T-helper 22 cell (primary cell): ENCODE data around the gene RFC5.
"Not testable (repeated sequence)": the region's sequence is repeated elsewhere in the genome, so short reads cannot be mapped to it uniquely, and the experiment has no call there.

Experiments used
- DNase-seq: peaks from one replicate; pipeline ENCODE4 v3.0.0-alpha.2; 2020; ENCODE audit warnings: low read depth

The RFC5 gene, protein sequence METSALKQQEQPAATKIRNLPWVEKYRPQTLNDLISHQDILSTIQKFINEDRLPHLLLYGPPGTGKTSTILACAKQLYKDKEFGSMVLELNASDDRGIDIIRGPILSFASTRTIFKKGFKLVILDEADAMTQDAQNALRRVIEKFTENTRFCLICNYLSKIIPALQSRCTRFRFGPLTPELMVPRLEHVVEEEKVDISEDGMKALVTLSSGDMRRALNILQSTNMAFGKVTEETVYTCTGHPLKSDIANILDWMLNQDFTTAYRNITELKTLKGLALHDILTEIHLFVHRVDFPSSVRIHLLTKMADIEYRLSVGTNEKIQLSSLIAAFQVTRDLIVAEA

DNA sequence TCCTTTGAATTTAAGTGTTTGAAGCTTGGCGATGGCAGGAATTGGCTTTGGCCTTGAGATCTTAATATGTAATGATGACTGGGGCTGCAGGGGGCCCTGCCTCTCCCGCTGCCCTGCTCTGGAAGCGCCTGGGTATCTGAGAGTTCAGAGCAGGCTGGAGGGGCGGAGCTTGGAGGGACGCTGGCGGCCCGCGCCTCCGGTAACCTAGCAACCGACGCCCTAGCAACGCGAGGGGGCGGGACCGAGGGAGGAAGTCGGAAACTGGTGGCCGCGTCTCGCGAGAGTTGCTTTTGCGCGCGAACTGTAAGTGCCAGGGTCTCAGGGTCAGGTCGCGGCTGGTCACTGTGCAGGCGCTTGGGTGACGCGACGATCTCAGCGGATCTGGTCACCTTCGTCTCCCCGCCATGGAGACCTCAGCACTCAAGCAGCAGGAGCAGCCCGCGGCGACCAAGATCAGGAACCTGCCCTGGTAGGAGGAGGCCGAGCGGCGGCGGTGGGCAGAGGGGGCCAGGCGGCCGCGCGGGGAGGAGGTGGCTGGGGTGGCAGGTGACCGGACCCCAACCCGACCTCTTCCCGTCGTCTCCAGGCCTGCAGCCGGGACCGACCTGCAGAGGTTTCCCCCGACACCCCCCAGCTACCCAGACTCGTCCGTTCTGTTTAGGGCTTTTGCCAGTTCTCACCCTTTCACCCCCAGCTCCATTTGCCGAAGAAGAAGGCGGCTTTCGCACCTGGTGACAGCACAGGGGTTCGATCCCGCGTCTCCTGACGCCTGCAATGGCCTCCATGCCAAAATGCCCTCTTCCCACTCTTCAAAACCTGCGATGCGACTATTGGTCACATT lies at the start of gene RFC5:
Gene RFC5 (plus strand): TSS at position 280 of the 841 bp plus-strand sequence. CDS start 125 bp downstream, at position 405.
- peak; percentile 94 for DNase-seq

DNA sequence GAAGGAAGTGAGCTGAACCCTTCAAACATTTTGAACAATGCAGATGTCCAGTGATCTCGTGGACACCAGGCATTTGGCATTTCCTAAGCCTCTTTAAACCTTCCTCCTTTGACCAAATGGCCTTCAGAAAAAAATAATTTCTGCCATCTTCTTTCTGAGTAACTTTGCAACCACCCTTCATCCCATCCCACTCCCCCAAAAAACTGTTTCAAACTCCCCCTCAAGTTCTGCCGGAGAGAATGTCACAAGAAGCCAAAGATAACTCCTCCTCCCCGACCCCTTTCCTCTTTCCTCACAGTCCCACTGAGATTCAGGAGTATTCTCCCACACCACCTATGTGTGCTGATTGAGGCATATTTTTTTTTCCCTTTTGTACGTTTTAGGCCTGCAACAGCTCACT lies 49.5 kb upstream of the RFC5 start:
- DNase-seq, result no peak

DNA sequence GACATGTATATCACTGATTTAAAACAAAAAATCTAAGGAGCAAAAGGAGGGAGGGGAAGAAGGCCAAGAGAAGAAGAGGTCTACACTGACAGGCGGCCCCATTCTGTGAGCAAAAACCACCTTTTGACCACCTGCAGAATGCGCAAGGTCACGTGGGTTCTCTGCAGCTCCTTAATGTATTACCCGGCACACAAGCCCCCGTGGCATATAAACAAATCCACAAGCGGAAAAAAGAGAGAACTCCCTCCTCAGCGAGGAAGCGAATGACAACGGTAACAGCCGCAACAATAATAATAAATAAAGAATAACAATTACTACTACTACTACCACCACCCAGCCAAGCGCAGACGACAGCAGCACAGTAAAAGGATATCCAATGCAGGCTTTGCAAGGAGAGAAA lies 49.0 kb upstream of the RFC5 start:
- no peak for DNase-seq

DNA sequence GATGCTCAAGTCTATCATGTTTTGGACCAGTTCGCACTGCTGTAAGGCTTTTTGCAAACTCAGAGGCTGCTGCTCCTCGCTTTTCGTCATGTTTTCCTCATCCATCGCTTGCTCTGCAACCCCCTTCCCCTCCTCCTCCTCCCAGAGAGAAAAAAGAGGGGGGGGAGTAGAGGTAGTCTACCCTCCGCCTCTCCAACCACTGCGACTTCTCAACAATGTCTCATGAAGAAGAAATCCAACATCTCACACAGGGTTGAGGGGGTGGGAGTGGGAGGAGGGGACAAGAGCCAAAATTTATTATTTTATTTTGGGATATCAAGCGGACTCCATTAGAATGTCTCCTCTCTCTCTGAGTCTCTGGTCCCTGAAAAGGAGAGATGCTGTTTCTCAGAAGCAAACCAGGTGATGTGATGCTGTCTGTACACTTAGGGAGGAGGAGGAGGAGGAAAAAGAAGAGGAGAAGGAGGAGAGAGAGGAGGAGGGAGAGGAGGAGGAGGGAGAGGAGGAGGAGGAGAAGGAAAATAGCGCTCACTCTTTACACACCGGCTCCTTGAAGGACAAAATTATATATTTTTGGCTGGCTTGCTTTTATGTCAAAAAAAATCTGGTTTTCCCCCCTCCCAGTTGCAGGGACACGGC lies 48.2 kb upstream of the RFC5 start:
- no peak for DNase-seq

DNA sequence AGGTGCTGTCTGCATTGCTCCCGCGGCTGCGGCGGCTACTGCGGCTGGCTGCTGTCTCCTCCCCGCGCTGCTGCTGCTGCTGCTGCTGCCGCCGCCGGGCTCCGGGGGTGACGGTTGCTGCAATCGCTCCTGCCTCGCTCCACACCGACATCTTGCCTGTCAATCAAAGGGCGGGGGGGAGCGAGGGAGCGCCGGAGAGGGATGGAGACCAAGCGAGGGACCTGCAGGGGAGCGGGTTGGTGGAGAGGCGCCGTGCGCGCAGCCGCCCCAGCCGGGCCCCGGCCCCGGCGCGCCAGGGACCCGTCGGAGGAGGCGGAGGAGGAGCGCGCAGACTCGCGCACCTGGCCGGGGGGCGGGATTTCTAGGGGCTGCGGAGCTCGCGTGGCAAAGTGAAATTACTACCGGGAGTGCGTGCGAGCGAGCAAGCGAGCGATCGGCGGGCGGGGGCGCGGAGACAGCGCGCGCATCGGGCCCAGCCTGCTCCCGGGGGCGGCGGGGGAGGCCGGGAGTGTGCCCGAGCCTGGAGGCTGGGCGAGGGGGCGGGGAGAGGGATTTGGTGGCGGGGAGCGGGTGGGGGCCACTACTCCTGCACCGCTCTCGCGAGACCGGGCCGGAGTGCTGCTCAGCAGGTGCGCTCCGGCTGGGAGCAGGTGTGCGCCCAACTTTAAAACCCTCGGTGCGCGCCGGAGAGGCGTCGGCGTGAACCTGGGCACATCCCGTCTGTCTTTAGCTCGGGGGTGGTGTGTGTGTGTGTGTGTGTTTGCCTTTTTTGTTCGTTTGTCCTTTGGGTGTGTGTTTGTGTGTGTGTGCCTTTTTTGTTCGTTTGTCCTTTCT lies 47.5 kb upstream of the RFC5 start, which contains the start of gene KSR2:
Gene KSR2 (minus strand): TSS at position 165 of the 834 bp plus-strand sequence. CDS start 735 bp downstream, outside the sequence.
- no peak for DNase-seq

DNA sequence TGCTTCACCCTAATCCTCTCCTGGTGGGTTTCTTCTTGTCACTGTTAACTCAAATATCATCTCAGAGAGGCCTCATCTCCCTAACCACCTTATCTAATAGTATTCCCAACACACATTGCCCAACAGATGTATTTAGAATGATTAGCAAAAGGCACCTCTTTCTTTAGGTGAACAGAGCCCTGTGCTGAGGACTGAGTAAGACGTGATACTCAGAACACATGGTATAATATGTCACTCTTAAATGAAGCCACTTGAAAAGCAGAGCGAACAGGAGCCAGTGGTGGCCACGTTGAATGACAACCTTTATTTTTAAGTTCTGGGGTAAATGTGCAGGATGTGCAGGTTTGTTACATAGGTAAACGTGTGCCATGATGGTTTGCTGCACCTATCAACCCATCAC lies 46.2 kb upstream of the RFC5 start:
- no peak for DNase-seq

DNA sequence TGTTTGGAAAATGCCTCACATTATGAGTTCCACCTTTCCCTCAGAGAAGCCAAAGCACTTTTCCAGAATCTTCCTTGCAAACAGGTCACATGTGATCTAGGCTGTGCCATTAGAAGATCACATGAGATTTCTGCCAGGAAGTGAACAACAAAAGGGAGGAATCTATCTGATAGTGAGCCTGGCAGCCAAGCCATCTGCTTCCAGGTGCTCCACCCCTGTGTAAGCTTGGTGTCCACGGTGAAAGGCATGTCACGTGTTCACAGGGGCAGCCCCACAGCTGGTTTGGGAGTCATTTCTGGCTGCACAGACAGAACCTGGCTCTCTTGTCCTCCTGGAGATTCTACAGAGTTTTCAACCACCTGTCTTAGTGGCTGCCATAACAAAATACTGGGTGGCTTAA lies 44.2 kb upstream of the RFC5 start:
- DNase-seq, result no peak

DNA sequence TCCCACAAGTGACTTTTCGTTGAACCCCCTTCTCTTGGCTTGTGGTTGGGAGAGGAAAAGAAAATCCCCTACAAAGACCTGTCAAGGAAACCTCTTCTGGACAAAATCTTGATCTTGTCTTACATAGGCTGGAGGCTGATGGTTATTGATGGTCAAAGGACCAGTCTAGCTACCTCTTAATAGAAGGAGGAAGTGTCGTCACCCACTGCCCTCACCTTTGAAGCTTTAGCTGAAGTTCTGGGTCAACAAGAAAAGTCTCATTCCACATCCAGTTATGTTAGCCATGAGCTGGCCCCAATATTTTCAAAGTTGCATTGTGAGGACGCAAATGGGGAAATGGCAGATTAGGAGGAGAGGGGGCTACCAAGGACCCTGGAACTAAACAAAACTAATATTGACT lies 41.5 kb upstream of the RFC5 start:
- DNase-seq, result no peak

DNA sequence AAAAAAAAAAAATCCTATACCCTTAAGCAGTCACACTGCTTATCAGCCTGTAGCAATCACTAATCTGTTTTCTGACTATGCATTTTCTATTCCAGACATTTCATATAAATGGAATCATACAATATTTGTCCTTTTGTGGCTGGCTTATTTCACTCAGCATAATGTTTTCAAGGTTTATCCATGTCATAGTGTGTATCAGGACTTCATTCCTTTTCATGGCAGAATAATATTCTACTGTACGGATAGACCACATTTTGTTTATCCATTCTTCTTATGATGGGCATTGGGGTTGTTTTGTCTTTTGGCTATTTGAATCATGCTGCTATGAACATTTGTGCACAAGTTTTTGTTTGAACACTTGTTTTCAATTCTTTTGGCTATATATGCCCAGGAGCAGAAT lies 39.1 kb upstream of the RFC5 start:
- DNase-seq, result no peak

DNA sequence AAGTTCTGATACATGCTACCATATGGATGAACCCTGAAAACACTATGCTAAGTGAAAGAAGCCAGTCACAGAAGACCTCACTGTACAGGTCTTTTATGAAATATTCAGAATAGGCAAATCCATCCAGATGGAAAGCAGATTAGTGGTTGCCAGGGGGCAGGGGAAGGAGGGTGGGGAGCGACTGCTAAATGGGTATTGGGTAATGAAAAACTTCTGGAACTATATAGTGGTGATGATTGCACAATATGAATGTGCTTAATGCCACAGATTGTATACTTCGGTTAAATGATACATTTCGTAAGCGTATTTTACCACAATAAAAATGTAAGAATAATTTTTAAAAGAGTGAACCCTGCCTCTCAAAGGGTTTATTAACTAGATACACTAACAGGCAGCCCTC lies 35.9 kb upstream of the RFC5 start:
- DNase-seq, result no peak

DNA sequence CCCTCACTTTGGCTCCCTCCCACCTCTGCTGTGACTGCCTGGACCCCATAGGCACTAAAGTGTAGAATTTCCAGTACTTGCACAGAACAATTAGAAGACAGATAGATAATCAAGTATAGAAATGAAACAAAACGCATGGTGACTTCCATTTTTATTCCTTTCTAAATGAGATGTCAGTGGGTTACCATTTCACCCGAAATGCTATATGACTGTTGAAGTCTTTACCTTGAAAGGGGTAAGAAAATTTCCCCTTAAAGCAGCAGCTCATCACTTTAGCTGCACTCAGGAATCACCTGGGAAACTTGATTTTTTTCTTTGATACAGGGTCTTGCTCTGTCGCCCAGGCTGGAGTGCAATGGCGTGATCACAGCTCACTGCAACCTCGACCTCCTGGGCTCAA lies 35.2 kb upstream of the RFC5 start:
- DNase-seq, result no peak

DNA sequence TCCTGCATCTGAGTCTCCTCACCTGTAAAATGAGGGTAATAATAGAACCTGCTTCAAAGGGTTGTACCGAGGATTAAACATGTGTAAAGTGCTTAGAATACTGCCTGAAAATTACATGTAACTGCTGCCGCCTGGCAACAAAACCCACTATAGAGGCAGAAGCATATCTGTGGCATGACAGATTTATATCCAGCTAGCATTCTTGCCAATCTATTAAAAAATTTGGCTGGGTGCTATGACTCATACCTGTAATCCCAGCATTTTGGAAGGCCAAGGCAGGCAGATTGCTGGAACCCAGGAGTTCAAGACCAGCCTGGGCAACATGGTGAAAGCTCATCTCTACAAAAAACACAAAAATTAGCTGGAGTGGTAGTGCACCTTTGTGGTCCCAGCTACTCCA lies 31.3 kb upstream of the RFC5 start:
- no peak for DNase-seq

DNA sequence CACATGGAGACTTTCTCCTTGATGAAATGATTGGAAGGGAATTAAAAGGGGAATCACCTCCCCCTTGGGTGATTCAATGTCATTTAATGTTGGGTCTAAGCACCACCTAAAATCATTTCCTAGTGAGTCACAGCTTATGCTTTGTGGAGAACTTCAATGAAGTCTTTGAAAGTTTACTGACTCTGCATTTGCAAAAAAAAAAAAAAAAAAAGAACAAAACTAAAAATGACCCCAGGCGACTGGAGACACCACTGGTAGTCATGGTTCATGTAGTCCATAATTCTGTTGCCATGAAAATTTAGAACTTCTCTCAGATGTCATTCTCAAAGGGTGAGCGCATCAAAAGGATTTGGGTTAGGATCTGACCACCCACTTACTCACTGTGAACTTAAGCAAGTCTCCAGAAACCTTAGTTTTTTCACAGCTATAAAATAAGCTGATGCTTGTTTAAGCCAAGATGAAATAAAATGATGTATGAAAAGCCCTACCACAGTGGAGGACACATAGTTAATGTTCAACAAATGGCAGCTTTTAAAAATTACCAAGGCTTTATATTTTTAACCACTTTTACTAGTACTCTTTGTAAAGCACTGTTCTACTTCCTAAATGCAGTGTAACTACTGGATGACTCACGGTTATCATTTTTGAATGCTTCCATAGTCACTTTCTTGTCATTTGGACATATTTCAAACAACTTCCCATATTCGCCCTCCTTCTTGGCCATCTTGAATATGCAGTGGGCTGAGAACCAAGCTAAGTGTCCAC lies 29.6 kb upstream of the RFC5 start:
- DNase-seq, result no peak

DNA sequence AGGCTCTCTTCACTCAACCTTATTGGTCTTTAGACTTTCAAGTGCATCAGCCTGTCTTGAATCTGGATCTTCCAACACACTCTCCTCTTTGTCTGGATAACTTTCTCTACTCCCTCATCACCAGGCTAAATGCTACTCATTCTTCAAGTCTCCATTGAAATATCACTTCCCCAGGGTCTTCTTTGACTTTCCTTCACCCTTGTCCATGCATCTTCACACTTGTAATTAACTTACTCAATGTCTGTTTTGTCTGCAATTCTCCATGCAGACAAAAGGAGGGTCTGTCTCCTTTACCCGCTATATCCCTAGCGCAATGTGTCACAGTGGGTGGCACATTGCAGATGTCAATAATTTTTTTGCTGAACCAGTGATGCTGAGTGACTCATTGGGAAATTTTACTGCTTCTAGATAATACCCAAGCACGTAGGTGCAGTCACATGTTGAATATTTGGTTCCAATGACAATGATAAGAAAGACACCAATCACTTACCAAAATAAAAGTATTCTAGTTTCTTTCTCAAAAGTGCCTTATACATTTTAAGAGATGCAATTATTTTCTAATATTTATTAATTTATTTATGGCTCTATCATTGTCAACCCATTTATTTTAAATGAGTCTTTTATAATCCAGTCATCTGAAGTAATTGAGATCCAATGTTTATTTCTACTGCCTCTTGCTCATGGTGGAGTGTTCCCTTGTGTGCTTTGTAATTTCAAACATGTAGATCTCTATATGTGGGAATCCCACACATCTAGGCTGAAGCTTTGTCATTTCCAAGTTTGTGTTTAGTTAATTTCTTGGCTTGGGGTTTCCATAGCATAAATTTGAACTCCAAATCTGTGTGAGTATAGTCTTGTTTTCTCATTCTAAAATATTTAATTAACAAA lies 21.7 kb upstream of the RFC5 start:
- DNase-seq, result no peak

DNA sequence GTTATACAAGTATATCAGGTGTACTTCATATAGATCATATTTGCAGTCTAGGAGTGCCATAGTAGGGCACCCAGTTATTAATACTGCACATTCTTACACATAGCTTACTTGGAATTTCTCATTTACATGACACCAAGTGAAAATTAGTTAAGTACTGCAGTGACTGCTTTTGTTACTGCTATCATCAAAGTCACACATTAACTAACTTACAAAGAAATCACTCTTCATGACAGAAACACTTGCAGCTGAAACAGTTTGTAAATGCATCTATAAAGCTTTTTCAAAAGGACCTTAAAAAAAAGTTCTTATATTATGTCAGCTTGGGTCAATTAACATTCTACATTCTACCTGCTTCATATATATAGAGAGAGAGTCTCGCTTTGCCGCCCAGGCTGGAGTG lies 17.8 kb upstream of the RFC5 start:
- DNase-seq, result no peak

DNA sequence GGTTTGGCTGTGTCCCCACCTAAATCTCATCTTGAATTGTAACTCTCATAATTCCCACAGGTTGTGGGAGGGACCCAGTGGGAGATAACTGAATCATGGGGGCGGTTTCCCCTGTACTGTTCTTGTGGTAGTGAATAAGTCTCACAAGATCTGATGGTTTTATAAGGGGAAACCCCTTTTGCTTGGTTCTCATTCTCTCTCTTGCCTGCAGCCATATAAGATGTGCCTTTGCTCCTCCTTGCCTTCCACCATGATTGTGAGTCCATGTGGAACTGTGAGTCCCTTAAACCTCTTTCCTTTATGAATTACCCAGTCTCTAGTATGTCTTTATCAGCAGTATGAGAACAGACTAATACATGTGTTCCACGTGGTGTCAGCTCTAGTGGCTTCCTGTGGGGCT lies 16.7 kb upstream of the RFC5 start:
- not testable (repeated sequence) for DNase-seq

DNA sequence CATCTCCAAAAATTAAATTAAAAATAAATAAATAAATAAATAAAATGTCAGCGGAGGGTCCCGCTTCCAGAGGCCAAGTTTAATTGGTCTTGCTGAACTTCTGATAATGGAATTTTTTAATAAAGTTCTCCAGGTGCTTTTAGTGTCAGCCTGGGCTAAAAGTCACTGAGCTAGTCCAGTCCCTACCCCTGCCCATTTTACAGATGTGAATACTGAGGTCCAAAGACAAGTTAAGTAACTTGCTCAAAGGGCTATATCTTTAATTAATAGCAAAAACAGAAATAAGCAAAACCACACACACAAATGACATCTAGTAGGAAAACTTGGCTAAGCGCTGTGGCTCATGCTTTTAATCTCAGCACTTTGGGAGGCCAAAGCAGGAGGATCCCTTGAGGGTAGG lies 5.6 kb upstream of the RFC5 start:
- DNase-seq, result no peak

DNA sequence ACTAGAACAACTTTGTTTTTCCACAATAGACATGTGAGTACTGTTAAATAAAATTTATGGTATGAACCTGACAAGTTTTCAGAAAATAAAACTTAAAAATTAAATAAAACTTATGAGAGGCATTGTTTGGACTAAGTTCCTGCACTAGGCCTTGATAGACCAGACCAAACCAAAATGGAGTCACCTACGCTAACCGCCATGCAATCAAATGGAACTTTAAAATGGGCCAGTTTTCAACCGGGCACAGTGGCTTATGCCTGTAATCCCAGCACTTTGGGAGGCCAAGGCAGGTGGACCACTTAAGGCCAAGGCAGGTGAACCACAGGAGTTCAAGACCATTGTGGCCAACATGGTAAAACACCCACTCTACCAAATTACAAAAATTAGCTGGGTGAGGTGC lies 5.1 kb upstream of the RFC5 start:
- DNase-seq, result no peak

DNA sequence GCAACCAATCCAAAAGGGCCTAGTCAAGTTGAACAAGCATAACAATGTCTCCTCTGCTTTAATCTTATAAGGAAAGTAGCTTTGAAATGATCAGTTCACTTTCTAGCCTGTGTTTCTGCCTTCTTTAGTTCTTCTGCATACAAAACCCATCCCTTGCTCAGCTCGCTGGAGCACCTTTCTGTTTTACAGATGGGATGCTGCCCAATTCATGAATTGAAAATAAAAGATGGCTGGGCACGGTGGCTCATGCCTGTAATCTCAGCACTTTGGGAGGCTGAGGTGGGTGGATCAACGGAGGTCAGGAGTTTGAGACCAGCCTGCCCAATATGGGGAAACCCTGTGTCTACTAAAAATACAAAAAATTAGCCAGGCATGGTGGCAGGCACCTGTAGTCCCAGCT lies 4.5 kb upstream of the RFC5 start:
- DNase-seq, result no peak

DNA sequence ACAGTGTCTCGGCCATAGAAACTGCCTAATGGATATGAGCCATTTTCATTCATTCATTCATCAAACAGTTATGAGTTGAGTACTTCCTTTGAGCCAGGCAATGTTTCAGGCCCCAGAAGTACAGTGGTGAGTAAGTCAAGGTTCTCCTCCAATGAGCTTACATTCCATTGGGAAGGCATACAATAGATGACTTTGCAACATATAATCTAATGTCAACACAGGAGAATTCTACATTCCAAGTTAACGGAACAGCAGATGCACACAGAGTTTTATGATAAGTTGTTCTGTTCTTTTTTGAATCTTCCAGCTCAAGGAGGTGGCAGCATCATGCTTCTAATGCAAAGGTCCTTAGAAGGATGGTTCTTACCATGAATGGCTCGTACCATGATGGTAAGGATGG lies 3.2 kb upstream of the RFC5 start:
- no peak for DNase-seq
